GM21423 (cell line): Measurements from ENCODE around the gene KCNE5.
"Not testable (repeated sequence)": the region's sequence is repeated elsewhere in the genome, so short reads cannot be mapped to it uniquely, and the experiment has no call there.

Experiments used
- ATAC-seq: cut with Tn5 transposase; IDR thresholded peaks from one replicate; pipeline ENCODE4 v1.9.1; 2021; ENCODE audit warnings: mild to moderate bottlenecking, moderate library complexity; ENCODE audit not compliant: unreplicated experiment

KCNE5 gene, protein sequence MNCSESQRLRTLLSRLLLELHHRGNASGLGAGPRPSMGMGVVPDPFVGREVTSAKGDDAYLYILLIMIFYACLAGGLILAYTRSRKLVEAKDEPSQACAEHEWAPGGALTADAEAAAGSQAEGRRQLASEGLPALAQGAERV

DNA sequence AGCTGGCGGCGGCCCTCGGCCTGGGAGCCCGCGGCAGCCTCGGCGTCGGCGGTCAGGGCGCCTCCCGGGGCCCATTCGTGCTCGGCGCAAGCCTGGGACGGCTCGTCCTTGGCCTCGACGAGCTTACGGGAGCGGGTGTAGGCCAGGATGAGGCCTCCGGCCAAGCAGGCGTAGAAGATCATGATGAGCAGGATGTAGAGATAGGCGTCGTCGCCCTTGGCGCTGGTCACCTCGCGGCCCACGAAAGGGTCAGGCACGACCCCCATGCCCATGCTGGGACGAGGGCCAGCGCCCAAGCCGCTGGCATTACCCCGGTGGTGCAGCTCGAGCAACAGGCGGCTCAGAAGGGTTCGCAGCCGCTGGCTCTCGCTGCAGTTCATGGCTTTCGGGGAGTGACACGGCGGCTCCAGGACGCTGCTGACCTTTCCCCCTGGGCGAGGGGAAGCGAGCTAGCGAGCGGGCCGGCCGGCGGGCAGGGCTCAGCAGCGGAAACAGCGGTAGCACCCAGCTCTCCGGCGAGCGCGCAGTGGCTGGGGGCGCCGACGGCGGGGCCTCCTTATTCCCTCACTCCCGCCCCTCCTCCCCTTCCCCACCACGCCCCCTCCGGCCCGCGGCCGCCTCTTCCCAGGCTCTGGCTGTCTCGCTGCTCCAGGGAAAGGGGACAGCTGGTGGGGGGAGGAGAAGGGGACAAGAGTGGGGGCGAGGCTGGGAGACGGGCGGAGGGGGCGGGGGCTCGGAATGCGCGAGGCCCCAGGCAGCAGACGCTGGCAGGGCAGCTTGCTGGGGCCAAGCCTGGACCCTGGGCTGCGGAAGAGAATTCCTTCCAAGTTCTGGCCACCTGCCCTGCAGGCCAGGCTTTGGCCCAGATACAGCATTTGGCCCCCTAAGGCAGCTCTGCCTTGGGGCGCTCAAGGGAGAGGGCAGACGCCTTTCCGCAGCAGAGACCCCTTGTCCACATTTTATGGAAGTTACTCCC lies at the start of gene KCNE5:
KCNE5 (minus strand) TSS at position 532 of the 976 bp plus-strand sequence; CDS start at position 380, 152 bp downstream.
- ATAC-seq = no peak

DNA sequence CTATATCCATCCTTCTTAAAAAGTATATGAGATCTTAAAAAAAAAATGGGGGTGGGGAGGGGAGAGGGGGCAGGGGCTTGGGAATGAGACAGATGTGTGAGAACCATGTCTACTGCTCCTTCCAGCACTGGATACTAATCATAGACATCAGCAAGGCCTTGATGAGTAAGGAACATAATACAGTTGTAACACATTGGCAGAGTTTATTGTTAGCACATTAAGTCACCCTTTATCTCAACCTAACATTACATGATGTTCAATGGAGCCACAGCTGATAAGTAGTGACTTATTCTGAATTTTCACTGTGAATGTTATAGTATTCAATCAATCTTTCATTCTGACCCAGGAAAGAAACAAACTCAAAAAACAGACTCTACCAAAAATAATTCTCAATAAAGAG lies 47.3 kb upstream of the KCNE5 start:
- no peak for ATAC-seq

DNA sequence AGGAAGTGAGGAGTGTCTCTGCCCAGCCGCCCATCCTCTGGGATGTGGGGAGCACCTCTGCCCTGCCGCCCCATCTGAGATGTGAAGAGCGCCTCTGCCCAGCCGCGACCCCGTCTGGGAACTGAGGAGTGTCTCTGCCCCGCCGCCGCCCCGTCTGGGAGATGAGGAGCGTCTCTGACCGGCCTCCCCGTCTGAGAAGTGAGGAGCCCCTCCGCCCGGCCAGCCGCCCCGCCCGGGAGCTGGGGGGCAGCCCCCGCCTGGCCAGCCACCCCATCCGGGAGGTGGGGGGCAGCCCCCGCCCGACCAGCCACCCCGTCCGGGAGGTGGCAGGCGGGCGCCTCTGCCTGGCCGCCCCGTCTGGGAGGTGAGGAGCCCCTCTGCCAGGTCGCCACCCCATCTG lies 46.2 kb upstream of the KCNE5 start:
- ATAC-seq = not testable (repeated sequence)

DNA sequence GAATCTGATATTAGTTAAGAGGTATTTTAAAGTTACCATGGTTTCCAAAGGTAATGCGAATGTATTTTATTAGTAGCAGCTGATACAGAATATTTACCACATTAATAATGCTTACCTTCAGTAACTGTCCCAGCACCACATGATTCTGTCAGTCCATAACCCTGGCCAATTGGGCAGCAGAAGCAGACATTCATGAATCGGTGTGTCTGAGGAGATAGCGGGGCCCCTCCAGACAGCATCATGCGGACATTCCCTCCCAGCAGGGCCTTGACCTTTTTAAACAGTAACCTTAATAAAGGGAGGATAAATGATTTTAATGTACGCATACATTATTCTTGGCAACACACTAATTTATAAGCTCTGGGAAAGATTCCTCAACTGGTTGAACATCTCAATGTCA lies 43.0 kb upstream of the KCNE5 start:
- ATAC-seq = no peak

DNA sequence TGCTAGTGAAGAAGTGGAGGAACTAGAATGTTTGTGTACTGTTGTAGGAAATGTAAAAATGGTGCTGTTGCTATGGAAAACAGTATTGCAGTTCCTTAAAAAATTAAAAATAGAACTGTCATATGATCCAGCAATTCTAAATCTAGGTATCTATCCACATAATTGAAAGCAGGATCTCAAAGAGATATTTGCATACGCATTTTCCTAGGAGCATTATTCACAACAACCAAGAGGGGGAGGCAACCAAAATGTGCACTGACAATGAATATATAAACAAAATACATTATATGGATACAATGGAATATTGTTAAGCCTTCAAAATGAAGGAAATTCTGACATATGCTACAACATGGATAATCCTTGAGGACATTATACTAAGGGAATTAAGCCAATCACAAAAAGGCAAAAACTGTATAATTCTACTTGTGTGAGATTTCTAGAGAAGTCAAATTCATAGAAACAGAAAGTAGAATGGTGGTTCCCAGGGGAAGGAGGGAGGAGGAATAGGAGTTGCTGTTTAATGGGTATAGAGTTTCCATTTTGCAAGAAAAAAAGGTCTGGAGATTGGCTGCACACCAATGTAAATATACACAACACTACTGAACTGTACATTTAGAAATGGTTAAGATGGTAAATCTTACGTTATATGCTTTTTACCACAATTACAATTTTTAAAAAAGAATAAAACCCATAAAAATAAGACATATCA lies 35.6 kb upstream of the KCNE5 start:
- no peak for ATAC-seq

DNA sequence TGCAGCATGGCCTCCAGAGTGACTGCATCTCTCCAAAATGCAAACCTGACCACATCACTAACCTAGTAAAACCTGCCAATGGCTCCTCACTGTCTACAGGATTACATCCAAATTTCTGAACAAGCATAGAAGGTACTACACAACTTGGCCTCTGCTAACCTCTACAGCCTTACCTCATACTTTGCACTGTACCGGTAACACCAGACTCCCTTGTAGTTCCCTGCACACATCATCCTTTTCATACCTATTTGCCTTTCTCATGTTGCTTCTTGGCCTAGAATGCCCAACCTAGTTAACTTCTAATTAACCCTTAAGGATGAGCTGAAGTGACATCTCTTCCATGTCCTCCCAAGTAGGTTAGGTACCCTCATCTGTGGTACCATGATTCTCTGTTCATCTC lies 33.4 kb upstream of the KCNE5 start:
- ATAC-seq = no peak

DNA sequence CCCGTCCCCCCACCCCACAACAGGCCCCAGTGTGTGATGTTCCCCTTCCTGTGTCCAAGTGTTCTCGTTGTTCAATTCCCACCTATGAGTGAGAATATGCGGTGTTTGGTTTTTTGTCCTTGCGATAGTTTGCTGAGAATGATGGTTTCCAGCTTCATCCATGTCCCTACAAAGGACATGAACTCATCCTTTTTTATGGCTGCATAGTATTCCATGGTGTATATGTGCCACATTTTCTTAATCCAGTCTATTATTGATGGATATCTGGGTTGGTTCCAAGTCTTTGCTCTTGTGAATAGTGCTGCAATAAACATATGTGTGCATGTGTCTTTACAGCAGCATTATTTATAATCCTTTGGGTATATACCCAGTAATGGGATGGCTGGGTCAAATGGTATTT lies 32.4 kb upstream of the KCNE5 start:
- ATAC-seq = not testable (repeated sequence)

DNA sequence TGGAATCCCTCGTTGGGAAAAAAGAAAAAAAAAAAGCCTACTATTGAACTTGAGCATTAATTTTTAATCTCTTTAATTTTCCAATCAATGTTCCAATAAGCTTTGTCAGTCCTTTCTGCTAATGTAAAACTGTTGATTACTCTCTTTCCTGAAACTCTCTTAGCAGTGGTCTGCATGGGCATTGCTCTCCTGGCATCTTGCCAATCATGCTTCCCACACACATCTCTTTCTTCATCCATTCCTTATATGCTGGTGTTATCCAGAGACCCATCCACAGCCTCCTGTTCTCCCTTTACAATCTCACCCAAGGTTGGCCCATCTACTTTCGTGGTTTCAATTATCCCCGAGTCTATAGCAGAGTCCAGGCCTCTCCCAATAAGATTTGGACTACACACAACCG lies 31.8 kb upstream of the KCNE5 start:
- ATAC-seq = no peak

DNA sequence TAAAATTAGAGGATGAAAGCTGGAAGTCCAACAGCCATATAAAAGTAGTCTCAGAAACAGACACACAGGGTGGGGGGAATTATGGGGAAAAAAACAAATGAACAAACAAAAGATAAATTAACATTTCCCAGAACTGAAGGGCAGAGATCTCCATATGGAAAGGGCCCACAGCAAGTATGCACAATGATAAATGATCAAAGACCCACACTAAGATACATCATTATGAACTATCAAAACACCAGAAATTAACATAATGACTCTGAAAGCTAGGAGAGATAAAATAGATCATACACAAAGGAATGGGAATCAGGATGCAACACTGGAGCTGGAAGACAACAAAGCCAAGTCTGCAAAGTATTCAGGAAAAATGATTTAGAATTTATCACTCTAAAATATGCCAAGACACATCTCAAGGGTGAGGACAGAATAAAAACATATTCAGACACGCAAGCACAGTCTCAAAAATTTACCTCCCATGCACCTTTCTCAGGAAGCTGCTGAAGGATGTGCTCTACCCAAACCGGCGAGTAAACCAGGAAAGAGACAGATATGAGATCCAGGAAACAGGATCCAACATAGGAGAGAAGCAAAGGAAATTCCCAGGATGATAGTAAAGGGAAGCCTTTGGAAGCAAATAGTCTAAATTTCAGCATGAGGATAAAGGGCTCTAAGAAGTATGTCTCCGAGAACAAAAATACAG lies 30.7 kb upstream of the KCNE5 start:
- ATAC-seq = no peak

DNA sequence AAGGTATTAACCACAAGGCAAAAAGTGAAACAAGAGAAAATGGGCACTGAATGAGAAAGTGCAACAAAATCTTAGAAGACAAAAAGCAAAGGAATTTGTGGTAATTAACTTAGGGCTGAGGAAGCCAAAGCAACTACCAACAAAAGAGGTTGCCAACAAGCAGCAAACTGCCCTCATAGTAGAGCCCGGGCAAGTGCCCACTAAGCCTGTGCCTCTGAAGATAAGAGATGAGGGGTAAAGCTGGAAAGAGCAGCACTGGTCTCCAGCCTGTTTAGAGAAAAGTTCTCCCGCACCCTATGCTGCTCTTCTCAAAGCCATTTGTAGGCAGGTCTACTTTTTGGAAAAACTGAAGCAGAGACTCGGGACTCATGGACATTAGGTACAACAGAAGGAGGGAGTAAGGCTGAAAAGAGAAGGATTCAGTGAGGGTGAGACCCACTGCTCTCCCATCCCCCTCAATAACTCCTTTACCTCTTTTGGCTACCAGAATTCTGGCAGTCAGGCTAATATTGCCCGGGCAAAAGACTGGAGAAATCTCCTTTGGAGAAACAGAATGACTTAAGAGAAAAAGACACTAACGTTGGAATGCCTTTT lies 29.6 kb upstream of the KCNE5 start:
- ATAC-seq = no peak

DNA sequence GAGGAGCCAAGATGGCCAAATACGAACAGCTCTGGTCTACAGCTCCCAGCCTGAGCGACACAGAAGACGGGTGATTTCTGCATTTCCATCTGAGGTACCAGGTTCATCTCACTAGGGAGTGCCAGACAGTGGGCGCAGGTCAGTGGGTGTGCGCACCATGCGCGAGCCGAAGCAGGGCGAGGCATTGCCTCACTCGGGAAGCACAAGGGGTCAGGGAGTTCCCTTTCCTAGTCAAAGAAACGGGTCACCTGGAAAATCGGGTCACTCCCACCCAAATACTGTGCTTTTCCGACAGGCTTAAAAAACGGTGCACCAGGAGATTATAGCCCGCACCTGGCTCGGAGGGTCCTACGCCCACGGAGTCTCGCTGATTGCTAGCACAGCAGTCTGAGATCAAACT lies 19.7 kb upstream of the KCNE5 start:
- ATAC-seq = not testable (repeated sequence)

DNA sequence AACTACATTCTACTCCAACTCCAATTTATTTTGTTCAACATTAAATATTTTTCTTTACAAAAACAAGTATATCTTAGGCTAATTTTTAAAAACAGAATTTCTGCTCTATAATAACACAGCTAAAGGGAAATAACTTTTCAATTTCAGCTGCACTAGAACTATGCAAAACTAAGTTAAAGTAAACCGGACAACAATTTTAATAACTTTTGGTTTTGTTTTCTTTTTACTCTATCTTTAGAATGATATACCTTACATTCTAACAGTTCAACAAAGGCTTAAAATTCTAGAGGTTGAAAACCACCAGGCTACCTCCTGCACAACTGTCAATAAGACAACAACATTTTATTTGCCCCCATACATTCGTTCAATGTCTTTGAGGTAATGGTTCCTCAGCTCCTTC lies 18.7 kb upstream of the KCNE5 start:
- ATAC-seq = no peak

DNA sequence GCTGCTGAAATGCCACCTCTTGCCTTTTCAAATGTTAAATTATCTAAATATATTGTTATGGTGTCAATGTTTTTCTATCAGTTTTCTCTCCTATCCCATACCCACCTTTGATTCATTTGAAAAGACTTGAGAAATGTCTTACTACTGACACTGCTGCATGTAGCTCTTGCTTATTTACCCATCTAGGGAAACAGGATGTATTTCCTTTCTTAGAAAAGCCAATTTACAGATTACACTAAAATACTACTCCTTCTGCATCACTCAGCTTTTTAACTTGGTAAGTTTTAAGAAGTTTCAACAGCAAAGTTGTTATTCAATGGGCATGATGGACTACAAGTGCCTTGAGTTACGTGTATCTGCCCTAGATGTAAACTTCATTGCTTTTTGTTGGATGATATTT lies 13.2 kb upstream of the KCNE5 start:
- no peak for ATAC-seq

DNA sequence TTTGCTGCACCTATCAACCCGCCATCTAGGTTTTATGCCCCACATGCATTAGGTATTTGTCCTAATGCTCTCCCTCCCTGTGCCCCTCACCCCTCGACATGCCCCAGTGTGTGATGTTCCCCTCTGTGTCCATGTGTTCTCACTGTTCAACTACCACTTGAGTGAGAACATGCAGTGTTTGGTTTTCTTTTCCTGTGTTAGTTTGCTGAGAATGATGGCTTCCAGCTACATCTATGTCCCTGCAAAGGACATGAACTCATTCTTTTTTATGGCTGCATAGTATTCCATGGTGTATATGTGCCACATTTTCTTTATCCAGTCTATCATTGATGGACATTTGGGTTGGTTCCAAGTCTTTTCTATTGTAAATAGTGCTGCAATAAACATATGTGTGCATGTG lies 12.5 kb upstream of the KCNE5 start:
- ATAC-seq = not testable (repeated sequence)

DNA sequence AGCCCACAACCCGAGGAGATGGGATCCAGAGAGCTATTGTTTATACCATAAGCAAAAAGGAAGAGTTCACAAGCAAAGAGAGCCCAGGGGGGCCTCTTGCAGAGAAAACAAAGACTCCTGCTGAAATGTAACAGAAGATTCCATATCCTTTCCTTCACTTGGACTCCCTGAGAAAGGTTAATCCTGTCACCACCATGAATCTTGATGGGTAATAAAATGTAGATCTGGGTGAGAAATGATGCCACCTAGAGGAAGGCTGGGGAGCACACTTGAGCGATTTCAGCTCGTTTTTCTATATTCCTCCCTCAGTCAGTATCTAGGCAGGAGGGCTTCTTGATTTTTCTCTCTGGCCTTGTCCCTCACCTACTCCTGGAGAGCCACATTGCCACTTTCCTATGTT lies 10.2 kb upstream of the KCNE5 start:
- ATAC-seq = no peak

DNA sequence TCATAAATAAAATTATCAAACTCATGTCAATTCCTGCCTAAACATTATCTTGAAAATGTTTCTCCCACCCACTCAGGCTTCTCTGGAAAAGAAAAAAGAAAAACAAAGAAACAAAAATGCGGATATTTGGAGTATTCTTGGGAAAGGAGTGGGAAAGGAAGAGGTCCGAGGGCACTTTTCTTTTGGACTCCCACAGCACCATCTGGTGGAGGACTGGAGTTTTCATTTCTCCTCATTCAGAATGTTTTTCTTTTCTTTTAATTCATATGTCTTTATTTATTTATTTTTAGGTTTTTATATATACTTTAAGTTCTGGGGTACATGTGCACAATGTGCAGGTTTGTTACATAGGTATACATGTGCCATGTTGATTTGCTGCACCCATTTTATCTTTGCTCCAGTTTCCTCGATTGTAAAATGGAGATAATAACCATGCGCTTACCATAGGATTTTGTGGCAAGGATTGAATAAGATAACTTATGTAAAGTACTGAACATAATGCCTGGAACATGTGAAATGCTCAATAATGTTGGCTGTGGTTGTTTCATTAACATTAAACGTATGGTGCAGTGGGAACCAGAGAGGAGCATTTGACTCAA lies 8.0 kb upstream of the KCNE5 start:
- ATAC-seq = no peak

DNA sequence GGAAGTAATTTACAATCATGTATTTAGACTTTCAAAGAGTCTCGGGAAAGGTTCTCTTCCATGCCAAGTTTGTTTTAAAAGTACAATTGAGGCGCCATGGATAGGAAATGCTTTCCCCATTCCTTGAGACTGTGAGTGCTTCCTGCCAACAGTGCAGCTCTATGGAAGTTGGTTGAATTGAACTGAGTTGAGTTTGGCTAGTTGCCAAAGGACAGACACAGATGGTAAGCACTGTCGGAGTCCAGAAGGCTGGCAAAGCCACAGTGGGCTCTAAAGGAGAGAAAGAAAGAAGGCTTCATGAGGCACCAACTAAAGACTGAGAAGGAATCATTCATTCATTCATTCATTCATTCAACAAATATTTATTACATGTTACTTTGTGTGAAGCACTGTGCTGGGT lies 4.3 kb upstream of the KCNE5 start:
- no peak for ATAC-seq

DNA sequence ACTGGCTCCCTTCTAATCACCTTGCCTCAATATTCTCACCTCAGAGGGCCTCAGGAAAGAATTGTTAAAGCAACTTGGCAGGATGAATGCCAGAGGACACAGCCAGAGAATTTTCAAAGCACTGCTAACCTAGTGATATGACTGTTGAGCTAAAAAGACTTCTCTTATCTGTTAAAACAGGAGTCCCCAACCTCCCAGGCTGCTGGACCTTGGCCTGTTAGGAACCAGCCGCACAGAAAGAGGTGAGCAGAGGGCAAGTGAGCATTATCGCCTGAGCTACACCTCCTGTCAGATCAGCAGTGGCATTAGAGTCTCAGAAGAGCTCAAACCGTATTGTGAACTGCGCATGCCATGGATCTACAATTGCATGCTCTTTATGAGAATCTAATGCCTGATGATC lies 1.7 kb upstream of the KCNE5 start:
- ATAC-seq = no peak

DNA sequence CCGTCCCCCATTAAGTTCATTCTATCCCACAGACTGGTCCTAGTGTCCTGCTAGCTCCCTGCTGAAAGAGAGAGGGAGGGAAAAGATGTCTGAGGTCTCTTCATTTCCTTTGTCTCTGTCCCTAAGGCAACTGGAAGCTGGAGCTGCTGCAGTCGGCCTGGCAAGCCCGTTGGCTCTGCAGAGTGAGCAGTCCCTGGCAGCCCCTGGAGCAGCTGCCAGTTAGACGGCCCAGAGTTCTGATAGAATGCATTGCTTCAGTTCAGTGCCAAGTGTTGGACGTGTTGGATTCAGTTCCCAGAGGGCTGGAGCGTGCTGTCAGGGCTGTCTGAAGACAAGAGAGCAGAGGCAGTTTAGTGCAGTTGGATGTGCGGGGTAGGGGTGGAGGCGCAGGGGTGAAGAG lies 975 bp downstream of the KCNE5 start:
- ATAC-seq = no peak

DNA sequence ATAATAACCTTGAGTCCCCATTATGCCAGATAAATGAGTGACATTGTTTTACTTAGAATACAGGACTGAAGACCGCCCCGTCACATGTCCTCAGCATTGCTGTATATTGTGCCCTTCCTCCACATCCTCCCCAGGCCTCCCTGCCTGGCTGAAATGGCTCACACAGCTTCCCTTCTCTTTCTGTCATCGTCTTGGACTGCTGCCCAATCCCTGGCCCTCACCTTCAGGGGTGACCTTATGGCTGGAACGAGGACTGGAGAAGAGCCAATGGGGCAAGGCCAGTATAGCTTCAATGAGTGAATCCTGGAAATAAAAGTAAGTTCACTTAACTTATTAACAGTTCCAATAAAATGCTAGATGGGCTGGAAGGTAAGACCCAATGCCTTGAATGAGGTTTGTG lies 2.7 kb downstream of the KCNE5 start:
- ATAC-seq = no peak
